GM12891 (cell line): ENCODE data around the gene AGGF1.

ENCODE experiments used
- PAX5 ChIP-seq: IDR thresholded peaks from 2 replicates; pipeline ENCODE4 v1.6.1; 2011; ENCODE audit warnings: low read length, moderate library complexity, mild to moderate bottlenecking; ENCODE audit not compliant: insufficient read depth, severe bottlenecking
- POLR2A ChIP-seq: IDR thresholded peaks from 2 replicates; pipeline ENCODE4 v1.6.1; 2011; ENCODE audit warnings: low read depth, low read length, control low read depth
- POLR2AphosphoS5 ChIP-seq: IDR thresholded peaks from 2 replicates; pipeline ENCODE4 v1.6.1; 2011; ENCODE audit warnings: low read depth, low read length, control low read depth
- POU2F2 ChIP-seq: IDR thresholded peaks from 2 replicates; pipeline ENCODE4 v1.6.1; 2011; ENCODE audit warnings: low read depth, mild to moderate bottlenecking, control low read depth, low read length, moderate library complexity
- SPI1 ChIP-seq: IDR thresholded peaks from 2 replicates; pipeline ENCODE4 v1.6.1; 2011; ENCODE audit warnings: low read depth, low read length, control low read depth
- TAF1 ChIP-seq: IDR thresholded peaks from 2 replicates; pipeline ENCODE4 v1.6.1; 2011; ENCODE audit warnings: low read depth, low read length, control low read depth

- TF ChIP-seq TAF1 (no peak), POLR2A (no peak), POLR2AphosphoS5 (no peak), POU2F2 (no peak), PAX5 (no peak), SPI1 (no peak)
Observed at GRCh38 chr5:76999451-76999850, 30.8 kb upstream of the AGGF1 start.
